Ascending aorta (tissue), 2 donors: ENCODE results near the gene PHACTR2. TPM values are rescaled to one million over a fixed set of nuclear protein-coding genes. Genes with fewer than 3 reads are reported as not detected.
A peak's percentile ranks its signal among the peaks of the same experiment; 100 is the strongest.

Source experiments
- DNase-seq, 2 donors: peaks; one replicate each; pipeline ENCODE4 v3.0.0-alpha.2; 2019; ENCODE audit warnings: low spot score in 2 of 2
- H3K27ac ChIP-seq, 2 donors: fragments of 200-600 bp; sonication (generic); one replicate each; pipeline ENCODE4 v1.5.1; 2016 to 2017; ENCODE audit warnings: mild to moderate bottlenecking in 1 of 2
- H3K27me3 ChIP-seq: fragments of 200-600 bp; sonication (generic); one replicate; pipeline ENCODE4 v1.5.1; 2017
- H3K36me3 ChIP-seq, 2 donors: fragments of 200-600 bp; sonication (generic); one replicate each; pipeline ENCODE4 v1.5.1; 2016
- H3K4me1 ChIP-seq, 2 donors: fragments of 200-600 bp; sonication (generic); one replicate each; pipeline ENCODE4 v1.5.1; 2016 to 2017; ENCODE audit warnings: mild to moderate bottlenecking in 1 of 2
- H3K4me3 ChIP-seq, 2 donors: fragments of 200-600 bp; sonication (generic); one replicate each; pipeline ENCODE4 v1.5.1; 2016 to 2017; ENCODE audit warnings: mild to moderate bottlenecking in 1 of 2
- H3K9me3 ChIP-seq, 2 donors: fragments of 200-600 bp; sonication (generic); one replicate each; pipeline ENCODE4 v1.5.1; 2016
- intact Hi-C: fragments of 100-400 bp; cut with DNase I; formaldehyde crosslinking; loops from one replicate; pipeline ENCODE4 v1.15.1; 2023
- total RNA-seq: library from RNA; depleted of rRNA; stranded (reverse); fragments of >200 nt; gene quantifications from one replicate; pipeline ENCODE4 v1.1.0, GENCODE V29; 2016
- TF ChIP-seq, protein P1 (sequence below), 3 experiments: fragments of 200-600 bp in 2 of 3; fragments of 450-650 bp in 1 of 3; sonication (generic) in 2 of 3; IDR thresholded peaks; one replicate each; pipeline ENCODE4 v1.5.1; 2016 to 2019; ENCODE audit warnings: antibody characterized with exemption in 3 of 3, mild to moderate bottlenecking in 1 of 3, moderate library complexity in 1 of 3

Gene PHACTR2
- total RNA-seq, 1 donor from 2014 or later, result 112 TPM

DNA sequence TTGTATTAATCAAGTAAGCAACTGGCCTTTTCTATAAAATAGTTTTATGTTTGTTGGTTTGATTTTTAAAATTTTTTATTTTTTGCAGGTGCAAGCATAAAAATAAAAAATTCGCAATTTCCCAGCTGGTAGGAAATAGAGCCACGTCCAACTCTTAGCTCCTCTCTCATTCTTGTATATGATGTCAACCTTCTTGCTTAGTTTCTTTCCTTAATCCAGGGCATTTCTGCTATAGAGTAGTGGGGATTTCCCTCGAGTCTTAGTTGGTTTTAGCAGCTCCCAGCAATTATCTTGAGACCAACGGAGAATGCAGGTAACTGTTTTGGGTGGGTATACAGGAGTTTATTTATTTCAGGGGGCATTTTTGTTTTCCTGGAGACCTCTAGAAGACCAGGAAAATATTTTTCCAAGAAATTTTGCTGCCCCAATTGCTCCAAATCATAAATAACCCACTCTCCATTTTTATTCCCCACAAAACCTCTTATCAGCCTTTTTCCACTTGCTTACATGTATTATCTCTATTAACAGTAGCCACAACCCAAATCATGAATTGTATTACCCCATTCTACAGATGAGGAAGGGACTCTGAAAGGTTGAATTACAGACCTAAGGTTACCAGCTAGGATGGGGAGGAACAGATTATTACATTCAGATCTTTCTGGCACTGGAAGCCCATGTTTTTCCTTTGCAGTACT, 18.4 kb downstream of the PHACTR2 start:
- H3K9me3 ChIP-seq, result no peaks in the 10 kb centered on the region
- DNase-seq, result no peak
- no peaks in the 10 kb centered on the region for H3K27me3 ChIP-seq
- peak overlapping the region in 1 of 2 donors; percentile 29 for H3K4me3 ChIP-seq
- TF ChIP-seq, protein P1, sequence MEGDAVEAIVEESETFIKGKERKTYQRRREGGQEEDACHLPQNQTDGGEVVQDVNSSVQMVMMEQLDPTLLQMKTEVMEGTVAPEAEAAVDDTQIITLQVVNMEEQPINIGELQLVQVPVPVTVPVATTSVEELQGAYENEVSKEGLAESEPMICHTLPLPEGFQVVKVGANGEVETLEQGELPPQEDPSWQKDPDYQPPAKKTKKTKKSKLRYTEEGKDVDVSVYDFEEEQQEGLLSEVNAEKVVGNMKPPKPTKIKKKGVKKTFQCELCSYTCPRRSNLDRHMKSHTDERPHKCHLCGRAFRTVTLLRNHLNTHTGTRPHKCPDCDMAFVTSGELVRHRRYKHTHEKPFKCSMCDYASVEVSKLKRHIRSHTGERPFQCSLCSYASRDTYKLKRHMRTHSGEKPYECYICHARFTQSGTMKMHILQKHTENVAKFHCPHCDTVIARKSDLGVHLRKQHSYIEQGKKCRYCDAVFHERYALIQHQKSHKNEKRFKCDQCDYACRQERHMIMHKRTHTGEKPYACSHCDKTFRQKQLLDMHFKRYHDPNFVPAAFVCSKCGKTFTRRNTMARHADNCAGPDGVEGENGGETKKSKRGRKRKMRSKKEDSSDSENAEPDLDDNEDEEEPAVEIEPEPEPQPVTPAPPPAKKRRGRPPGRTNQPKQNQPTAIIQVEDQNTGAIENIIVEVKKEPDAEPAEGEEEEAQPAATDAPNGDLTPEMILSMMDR (IDR thresholded peaks at IDR 0.05), result no peak
- peak overlapping the region; percentile 77 to 84 for H3K27ac ChIP-seq
- intact Hi-C loops, result loop anchor here (5.0 kb wide), 1 partner anchor 46 kb away; no protein-coding TSS in a partner anchor
- no peaks in the 10 kb centered on the region for H3K36me3 ChIP-seq
- peaks cover 13 to 72% of the 10 kb centered on the region in 2 donors for H3K4me1 ChIP-seq

DNA sequence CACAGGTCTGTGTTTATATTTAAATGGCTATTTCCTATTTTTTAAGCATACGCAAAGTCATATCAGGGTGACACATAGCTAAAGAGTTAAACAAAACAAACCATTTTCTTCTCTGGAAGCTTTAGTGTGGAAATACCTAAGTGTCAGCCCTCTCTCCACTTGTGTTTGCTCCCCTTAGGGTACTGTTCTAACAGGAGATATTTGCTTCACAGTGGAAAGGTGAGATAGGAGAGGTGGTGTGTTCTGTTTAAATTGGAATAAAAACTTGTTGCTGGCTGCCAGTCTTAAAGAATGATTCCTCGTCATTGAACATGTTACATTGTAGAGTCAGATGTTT, 18.9 kb downstream of the PHACTR2 start:
- Histone ChIP-seq H3K36me3 (no peaks in the 10 kb centered on the region), H3K9me3 (no peaks in the 10 kb centered on the region), H3K27ac (peak overlapping the region; percentile 77 to 84), H3K4me3 (peak overlapping the region in 1 of 2 donors; percentile 29), H3K27me3 (no peaks in the 10 kb centered on the region), H3K4me1 (peaks cover 13 to 73% of the 10 kb centered on the region in 2 donors)
- intact Hi-C loops, result loop anchor here (5.0 kb wide), 1 partner anchor 46 kb away; no protein-coding TSS in a partner anchor
- TF ChIP-seq, protein P1 (IDR thresholded peaks at IDR 0.05), result no peak
- DNase-seq, result no peak

DNA sequence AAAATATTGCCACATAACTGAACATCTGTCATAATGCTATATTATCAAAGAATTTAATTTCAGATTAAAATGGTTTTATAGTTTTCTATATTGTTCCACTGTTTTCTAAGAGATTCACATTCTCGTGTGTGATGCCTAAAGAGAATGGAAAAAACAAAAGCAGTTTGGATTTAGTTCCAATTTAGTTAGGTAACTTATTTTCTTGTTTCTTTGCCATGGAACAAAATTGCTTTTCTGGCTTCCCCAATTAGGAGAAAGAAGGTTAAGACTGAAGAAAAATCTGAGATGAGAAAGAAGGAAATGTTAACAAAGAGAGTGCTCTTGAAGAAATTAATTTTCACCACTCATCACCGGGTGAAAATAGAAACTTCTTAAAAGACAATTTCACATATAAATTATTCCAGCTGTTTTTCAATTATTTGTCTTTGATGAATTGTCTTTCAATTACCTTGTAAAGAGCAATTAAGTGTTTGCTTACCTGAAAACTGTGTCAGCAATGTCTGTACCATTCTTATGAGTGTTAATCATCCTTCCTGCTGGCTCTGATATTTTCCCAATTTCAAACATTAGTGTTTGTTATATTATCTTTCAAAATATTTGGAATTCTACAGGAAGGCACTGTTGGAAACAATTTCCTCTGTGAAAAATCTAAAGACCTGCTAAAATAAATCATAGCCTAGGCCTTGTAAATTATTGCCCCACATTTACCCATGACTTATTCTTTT, 19.5 kb downstream of the PHACTR2 start:
- H3K36me3 ChIP-seq, result no peaks in the 10 kb centered on the region
- H3K4me1 ChIP-seq, result peaks cover 13 to 73% of the 10 kb centered on the region in 2 donors
- intact Hi-C loops, result loop anchor here (5.0 kb wide), 1 partner anchor 45 kb away; no protein-coding TSS in a partner anchor
- no peaks in the 10 kb centered on the region for H3K27me3 ChIP-seq
- H3K9me3 ChIP-seq, result no peaks in the 10 kb centered on the region
- H3K4me3 ChIP-seq, result peak overlapping the region in 1 of 2 donors; percentile 29
- peak overlapping the region; percentile 77 to 84 for H3K27ac ChIP-seq
- DNase-seq, result no peak
- TF ChIP-seq, protein P1 (IDR thresholded peaks at IDR 0.05), result no peak

DNA sequence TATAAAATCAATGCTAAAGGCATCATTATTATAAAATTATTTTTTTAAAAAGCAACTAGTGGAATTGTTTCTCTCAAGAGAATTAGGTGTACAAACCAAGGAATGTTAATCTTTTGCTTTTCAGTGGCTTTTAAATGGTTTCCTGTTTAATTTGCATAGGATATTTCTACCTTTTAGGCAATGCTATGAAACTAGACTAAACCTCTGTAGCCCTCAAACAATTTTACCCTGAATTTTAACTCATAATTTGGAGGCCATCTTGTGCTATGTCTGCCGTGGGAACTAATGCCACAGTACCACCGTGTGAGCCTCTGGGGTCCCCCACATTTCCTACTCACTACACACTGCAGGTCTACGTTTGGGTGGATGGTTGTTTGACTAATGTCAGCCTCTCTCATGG, 20.6 kb downstream of the PHACTR2 start:
- H3K36me3 ChIP-seq, result no peaks in the 10 kb centered on the region
- H3K4me1 ChIP-seq, result peaks cover 13 to 69% of the 10 kb centered on the region in 2 donors
- no peak overlapping the region for H3K4me3 ChIP-seq
- no peaks in the 10 kb centered on the region for H3K9me3 ChIP-seq
- H3K27ac ChIP-seq, result peak overlapping the region; percentile 77 to 84
- H3K27me3 ChIP-seq, result no peaks in the 10 kb centered on the region
- TF ChIP-seq, protein P1 (IDR thresholded peaks at IDR 0.05), result no peak
- intact Hi-C loops, result loop anchor here (5.0 kb wide), 1 partner anchor 44 kb away; no protein-coding TSS in a partner anchor
- no peak for DNase-seq

DNA sequence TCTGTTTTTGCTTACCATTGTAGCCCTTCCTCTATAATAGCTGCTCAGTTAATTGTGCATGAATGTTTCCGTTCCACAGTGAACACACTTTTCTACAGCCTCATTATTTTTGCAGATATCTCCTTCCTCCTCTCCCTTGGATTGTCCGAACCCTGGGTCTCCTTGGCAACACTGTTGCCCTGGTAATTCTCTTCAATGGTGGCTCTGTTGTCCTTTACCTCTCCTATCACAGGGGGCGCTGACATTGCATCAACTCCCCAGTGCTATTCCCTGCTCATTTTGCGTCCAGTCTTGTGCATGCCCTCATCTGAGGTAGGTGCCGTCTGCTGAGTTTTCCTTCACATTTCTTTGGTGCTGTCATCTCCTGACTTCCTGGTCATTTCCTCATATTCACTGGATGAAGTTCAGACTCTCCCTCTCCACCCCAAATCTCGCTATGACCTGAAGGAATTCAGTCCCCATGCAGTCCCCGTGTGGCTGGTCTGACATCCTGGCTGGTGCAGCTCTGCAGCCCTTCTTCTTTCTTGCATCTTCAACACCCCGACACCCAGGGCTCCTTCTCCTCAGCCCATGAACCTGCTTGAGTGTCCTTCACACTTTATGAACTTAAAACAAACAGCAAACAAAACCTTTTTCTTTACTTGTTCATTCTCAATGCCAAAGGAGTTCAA, 21.1 kb downstream of the PHACTR2 start:
- Histone ChIP-seq H3K9me3 (no peaks in the 10 kb centered on the region), H3K27ac (peak overlapping the region; percentile 77 to 84), H3K36me3 (no peaks in the 10 kb centered on the region), H3K4me1 (peaks cover 13 to 63% of the 10 kb centered on the region in 2 donors), H3K4me3 (no peak overlapping the region), H3K27me3 (no peaks in the 10 kb centered on the region)
- intact Hi-C loops, result loop anchor here (5.0 kb wide), 1 partner anchor 43 kb away; no protein-coding TSS in a partner anchor
- TF ChIP-seq, protein P1 (IDR thresholded peaks at IDR 0.05), result no peak
- no peak for DNase-seq
